Measurements from ENCODE around the gene KRTAP5-1.

The KRTAP5-1 gene

DNA sequence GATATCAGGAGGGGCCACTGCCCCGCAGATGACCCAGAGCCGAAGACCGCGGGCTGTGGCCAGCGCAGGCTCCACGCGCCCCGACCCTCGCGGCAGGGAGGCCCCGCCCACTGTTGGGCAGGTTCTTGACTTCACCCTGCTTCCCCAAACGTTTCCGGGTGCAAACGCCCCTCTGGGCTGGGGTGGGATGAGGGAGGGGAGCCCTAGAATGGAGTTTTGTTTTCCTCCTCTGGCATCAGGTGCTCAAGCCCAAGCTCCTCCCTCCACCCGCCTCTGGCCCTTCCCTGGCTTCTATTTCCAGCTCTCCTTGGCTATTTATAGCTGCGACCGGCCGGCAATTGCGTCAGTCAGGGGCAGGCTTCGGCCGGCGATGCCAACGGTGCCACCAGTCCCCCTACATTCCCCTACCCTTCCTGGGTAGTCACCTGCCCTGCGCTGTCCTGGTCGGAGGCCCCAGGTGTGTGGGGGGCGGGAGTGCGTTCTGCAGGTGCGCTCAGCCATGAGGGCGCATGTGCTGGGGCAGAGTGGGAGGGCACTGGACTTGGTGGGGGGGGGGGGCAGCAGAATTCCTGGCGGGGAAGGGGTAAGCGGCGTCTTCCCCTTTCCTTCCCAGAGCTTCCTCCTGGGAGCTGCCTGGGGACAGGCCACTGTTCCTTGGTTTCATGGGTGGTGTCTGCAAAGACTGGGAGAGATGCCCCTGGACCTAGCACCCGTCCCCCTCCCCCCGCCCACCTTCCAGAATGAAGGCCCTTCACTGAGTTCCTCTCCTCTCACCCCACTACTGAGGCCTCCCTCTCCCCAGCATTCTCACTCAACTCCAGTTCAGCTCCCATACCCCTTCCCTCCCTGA is 36.6 kb downstream of the KRTAP5-1 start:
- no peak for TF ChIP-seq Cebpa-rat (IDR thresholded peaks at IDR 0.05)
- Histone ChIP-seq H3K9me3 (replicated peaks in 1 of 11) (no peaks in the 10 kb centered on the region), H3K9ac (no peak overlapping the region), H3K27ac (no peak overlapping the region), H3K27me3 (peaks cover 49 to 78% (median 72%) of the 10 kb centered on the region in 11 experiments), H3K4me3 (peak overlapping the region in 7 of 10 experiments; percentile 9 to 55 (median 33); a peak in 5 of 20 replicates), H3K36me3 (no peaks in the 10 kb centered on the region), H3K4me1 (peaks cover 21 to 42% (median 33%) of the 10 kb centered on the region in 10 experiments), H4K20me1 (peaks cover 0 to 38% (median 8%) of the 10 kb centered on the region in 11 experiments; a peak in 11 of 22 replicates), H3K4me2 (peak overlapping the region; percentile 59 to 88 (median 78))

DNA sequence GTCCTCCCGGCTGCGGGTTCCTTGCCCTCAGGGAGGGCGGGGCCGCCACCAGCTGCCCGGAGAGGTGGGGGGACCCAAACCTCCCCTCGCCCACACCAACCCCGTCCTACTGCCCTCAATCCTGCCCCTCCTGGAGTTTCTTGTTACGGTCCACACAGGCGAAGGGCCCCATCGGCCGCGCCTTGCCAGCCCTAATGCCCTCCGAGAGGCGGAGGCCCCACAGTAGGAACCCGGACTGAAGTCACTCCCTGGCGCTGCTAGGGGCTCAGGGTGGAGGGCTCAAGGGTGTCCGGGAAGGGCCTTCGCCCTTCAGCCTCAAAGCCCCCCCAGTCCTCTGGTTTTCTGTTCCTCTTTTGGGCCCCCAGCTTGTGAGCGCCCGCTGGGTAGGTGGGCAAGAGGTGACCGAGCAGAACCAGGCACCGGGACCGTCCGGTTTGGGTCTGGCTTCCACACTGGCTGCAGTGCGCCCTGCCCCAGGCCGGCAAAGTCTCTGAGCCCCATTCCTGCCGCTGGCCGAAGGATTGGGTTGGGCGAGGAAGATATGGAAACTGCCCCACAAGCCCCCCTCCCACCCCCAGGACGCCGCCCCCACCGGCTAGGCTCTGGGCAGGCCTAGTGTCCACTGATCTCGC is 37.5 kb downstream of the KRTAP5-1 start:
- Histone ChIP-seq H3K27me3 (peaks cover 44 to 71% (median 64%) of the 10 kb centered on the region in 11 experiments), H3K27ac (no peak overlapping the region)

DNA sequence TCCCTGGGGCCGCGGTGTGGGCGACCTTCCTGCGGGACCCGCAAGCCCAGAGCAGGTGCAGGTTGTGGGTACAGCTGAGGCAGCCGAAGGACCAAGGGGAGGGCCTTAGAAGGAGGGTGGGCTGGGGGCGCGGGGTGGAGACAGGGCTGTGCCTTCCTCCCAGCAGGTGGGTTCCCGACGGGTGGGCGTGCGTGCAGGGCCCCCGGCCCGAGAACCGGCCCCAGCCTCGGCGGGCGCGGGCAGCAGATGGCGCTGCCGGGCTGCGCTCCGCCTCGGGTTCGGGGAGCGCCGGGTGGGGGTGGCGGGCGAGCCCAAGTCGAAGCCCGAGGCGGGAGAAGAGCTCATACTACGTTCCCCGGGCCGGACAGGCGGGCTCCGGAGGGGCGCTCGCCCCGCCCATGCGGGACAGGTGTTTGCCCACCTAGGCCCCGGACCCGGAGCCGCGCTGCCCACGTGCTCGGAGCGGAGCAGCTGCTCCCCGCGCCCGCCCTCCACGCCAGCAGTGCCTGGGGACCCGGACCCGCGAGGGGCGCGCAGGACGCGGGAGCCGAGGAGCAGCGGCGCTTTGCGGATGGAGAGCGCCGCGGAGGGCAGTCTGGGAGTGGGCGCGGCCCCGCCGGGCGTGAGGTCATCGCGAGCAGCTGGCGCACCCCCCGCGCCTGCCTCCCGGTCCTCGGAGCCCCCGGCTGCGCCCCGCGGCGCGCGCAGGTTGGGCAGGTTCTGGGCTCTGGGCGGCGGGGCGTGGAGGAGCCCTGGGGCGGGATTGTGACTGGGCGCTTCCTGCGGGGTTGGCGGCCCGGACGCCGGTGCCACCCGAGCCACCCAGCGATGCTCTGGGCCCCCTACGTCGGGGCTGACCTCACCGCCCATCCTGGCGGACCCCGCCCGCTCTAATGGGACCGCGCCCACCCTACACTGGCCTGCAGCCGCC is 38.3 kb downstream of the KRTAP5-1 start:
- H3K4me2 ChIP-seq: peak overlapping the region; percentile 66 to 88 (median 81)
- no peak for TF ChIP-seq Cebpa-rat (IDR thresholded peaks at IDR 0.05)

More for the DNA sequence above, 37.5 kb downstream of the KRTAP5-1 start:
- peak overlapping the region in 6 of 10 experiments; percentile 32 to 61 (median 44); a peak in 7 of 20 replicates for H3K4me3 ChIP-seq
- H3K9ac ChIP-seq: peak overlapping the region in 2 of 11 experiments; percentile 5 to 8; a peak in 2 of 22 replicates
- H4K20me1 ChIP-seq: peaks cover 0 to 38% (median 8%) of the 10 kb centered on the region in 11 experiments; a peak in 11 of 22 replicates
- no peak for TF ChIP-seq Cebpa-rat (IDR thresholded peaks at IDR 0.05)
- peak overlapping the region; percentile 66 to 88 (median 81) for H3K4me2 ChIP-seq
- H3K9me3 ChIP-seq (replicated peaks in 1 of 11): no peaks in the 10 kb centered on the region
- no peaks in the 10 kb centered on the region for H3K36me3 ChIP-seq
- peaks cover 21 to 40% (median 33%) of the 10 kb centered on the region in 10 experiments for H3K4me1 ChIP-seq

DNA sequence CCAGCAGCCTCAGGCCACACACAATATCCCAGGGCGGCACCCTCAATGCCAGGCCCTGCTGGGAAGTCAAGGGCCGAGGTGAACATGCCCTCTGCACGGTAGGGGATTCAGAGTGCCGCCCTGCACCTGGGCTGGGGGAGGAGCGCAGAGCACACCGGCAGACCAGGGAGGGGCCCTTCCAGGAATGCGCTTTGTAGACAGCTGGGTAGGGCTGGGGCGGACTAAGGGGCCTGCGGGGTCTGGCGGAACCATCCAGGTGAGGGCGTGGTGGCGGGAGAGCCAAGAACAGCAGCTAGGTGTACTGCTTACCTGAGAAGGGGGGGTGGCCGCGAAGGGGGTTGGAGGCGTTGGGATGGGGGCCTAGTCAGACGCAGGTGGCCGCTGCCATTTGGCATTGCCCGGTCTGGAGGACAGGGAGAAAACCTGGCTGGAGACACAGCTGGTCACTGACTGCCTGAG is 39.0 kb downstream of the KRTAP5-1 start:
- no peak overlapping the region for H3K9ac ChIP-seq
- H3K4me1 ChIP-seq: peaks cover 21 to 39% (median 33%) of the 10 kb centered on the region in 10 experiments
- no peak overlapping the region for H3K27ac ChIP-seq
- no peaks in the 10 kb centered on the region for H3K36me3 ChIP-seq
- no peak overlapping the region for H3K4me3 ChIP-seq
- peaks cover 0 to 48% (median 16%) of the 10 kb centered on the region in 11 experiments; a peak in 12 of 22 replicates for H4K20me1 ChIP-seq
- no peaks in the 10 kb centered on the region for H3K9me3 ChIP-seq (replicated peaks in 1 of 11)
- no peak for TF ChIP-seq Cebpa-rat (IDR thresholded peaks at IDR 0.05)
- H3K4me2 ChIP-seq: peak overlapping the region in 10 of 11 experiments; percentile 66 to 88 (median 81); a peak in 15 of 22 replicates
- H3K27me3 ChIP-seq: peaks cover 41 to 72% (median 59%) of the 10 kb centered on the region in 11 experiments

More for the DNA sequence above, 38.3 kb downstream of the KRTAP5-1 start:
- Histone ChIP-seq H3K4me1 (peaks cover 21 to 39% (median 33%) of the 10 kb centered on the region in 10 experiments), H3K9ac (peak overlapping the region in 3 of 11 experiments; percentile 5 to 23 (median 8); a peak in 2 of 22 replicates), H4K20me1 (peaks cover 0 to 45% (median 9%) of the 10 kb centered on the region in 11 experiments; a peak in 11 of 22 replicates), H3K9me3 (replicated peaks in 1 of 11) (no peaks in the 10 kb centered on the region), H3K27me3 (peaks cover 41 to 67% (median 59%) of the 10 kb centered on the region in 11 experiments), H3K36me3 (no peaks in the 10 kb centered on the region), H3K4me3 (peak overlapping the region; percentile 12 to 61 (median 44); a peak in 16 of 20 replicates), H3K27ac (no peak overlapping the region)

DNA sequence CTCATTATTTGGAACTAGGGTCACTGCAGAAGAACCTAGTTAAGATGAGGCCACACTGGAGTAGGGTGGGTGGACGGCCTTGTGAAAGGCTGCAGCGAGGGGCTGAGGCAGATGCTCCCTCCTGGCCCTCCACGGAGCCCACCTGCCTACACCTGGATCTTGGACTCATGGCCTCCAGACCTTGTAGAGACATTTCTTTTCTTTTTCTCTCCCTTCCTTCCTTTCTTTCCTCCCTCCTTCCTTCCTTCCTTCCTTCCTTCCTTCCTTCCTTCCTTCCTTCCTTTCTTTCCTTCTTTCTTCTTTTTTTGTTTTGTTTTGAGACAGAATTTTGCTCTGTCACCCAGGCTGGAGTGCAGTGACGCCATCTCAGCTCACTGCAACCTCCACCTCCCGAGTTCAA is 39.7 kb downstream of the KRTAP5-1 start:
- H3K9ac ChIP-seq: no peak overlapping the region
- TF ChIP-seq Cebpa-rat (IDR thresholded peaks at IDR 0.05): no peak
- H3K4me2 ChIP-seq: peak overlapping the region in 4 of 11 experiments; percentile 66 to 88 (median 78); a peak in 8 of 22 replicates
- no peak overlapping the region for H3K4me3 ChIP-seq
- no peaks in the 10 kb centered on the region for H3K9me3 ChIP-seq (replicated peaks in 1 of 11)
- H3K27ac ChIP-seq: no peak overlapping the region
- peaks cover 21 to 39% (median 33%) of the 10 kb centered on the region in 10 experiments for H3K4me1 ChIP-seq
- H3K27me3 ChIP-seq: peaks cover 41 to 72% (median 59%) of the 10 kb centered on the region in 11 experiments
- no peaks in the 10 kb centered on the region for H3K36me3 ChIP-seq
- H4K20me1 ChIP-seq: peaks cover 0 to 48% (median 16%) of the 10 kb centered on the region in 11 experiments; a peak in 12 of 22 replicates

- Histone ChIP-seq H3K36me3 (no peaks in the 10 kb centered on the region), H3K4me2 (no peak overlapping the region), H3K27me3 (peaks cover 41 to 70% (median 52%) of the 10 kb centered on the region in 11 experiments), H4K20me1 (peaks cover 0 to 47% (median 16%) of the 10 kb centered on the region in 11 experiments; a peak in 12 of 22 replicates), H3K4me1 (peaks cover 21 to 39% (median 33%) of the 10 kb centered on the region in 10 experiments), H3K4me3 (no peak overlapping the region), H3K9ac (no peak overlapping the region), H3K9me3 (replicated peaks in 1 of 11) (no peaks in the 10 kb centered on the region), H3K27ac (no peak overlapping the region)
- no peak for TF ChIP-seq Cebpa-rat (IDR thresholded peaks at IDR 0.05)
Observed at GRCh38 chr11:1544536-1544935, 40.5 kb downstream of the KRTAP5-1 start.

DNA sequence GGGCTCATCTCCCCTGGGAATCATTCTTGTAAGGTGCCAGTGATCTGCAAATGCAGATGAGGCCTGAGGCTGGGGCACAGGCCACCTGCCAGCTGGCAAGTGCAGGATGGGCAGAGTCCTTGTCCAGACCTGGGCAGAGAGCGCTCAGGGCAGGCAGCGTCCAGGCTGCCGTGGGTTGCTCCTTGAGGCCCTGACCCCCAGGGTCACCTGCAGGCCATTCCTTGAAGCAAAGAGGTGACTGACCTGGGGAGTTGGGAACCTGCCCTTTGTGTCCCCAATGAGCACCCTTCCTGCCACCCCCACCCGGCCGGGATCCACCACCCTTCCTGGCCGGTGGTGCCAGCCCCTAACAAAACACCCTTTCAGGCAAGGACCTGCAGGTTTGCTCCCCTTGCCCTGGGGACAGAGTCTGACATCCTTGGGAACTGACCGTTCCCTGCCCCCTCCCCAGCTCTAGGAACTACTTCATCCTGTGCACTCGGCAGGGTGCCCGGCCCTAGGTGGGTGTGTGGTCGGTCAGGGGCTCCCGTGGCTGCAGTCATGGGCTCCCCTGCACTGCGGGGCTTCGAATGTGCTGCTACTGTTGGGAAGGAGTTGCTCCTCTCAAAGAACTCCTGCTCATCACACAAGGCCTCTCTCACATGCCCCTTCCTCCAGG is 41.3 kb downstream of the KRTAP5-1 start:
- peaks cover 0 to under 1% (median 0%) of the 10 kb centered on the region in 11 experiments; a peak in 1 of 22 replicates for H3K9me3 ChIP-seq (replicated peaks in 1 of 11)
- no peak overlapping the region for H3K4me3 ChIP-seq
- no peak for TF ChIP-seq Cebpa-rat (IDR thresholded peaks at IDR 0.05)
- H3K27me3 ChIP-seq: peaks cover 35 to 70% (median 49%) of the 10 kb centered on the region in 11 experiments
- no peak overlapping the region for H3K27ac ChIP-seq
- peaks cover 21 to 34% (median 32%) of the 10 kb centered on the region in 10 experiments for H3K4me1 ChIP-seq
- H3K9ac ChIP-seq: no peak overlapping the region
- no peaks in the 10 kb centered on the region for H3K36me3 ChIP-seq
- no peak overlapping the region for H3K4me2 ChIP-seq
- peaks cover 0 to 46% (median 13%) of the 10 kb centered on the region in 11 experiments; a peak in 11 of 22 replicates for H4K20me1 ChIP-seq
